Activated T-cell treated with anti-CD3 and anti-CD28 coated beads, Interleukin-2, amount 50 U/mL, for 48 hours (primary cell): ENCODE measurements around the gene MRPL36.
"Not testable (repeated sequence)": the region's sequence is repeated elsewhere in the genome, so short reads cannot be mapped to it uniquely, and the experiment has no call there.

Experiments
- DNase-seq, 2 experiments: peaks; one replicate each; pipeline ENCODE4 v3.0.0-alpha.2; 2020

The MRPL36 gene

GRCh38 chr5:1799602-1800471, at the start of gene MRPL36:
MRPL36 (minus strand) TSS chr5:1799837; CDS start chr5:1798935, 902 bp downstream.
- peak; percentile 92 to 93 for DNase-seq

DNA sequence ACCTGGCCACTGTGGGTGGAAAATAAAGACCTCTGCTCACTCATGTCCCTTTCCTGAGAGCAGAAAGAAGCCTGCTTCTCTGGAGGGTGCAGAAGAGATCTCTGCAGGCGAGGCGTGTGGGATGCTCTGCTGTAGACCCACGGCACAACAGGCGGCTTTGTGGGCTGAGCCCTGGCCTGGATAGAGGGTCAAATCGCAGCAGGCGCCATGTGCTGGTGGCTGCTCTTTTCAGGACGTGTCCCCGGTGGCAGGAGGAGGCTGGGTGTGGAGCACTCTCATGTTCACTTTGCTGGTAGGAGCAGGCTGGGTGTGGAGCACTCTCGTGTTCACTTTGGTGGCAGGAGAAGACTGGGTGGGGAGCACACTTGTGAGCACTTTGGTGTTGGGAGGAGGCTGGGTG, 48.0 kb upstream of the MRPL36 start:
- no peak for DNase-seq

DNA sequence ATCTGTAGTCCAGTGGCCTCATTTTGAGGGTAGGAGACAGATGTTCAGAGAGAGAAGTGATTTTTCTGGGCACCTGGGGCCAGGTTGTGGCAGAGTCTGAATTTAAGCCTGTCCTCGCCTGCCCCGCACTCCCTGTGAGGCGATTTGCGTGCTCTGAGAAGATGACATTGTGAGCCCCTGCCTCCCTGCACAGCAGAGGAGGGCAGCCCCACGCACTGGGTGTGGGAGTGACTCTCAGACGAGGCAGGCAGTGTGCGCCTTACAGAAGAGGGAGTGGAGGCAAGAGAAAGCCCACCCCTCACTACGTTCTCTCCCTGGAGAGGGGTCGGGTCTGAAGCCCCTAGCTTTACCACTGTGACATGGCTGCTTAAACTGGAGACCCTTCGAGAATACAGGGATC, 47.4 kb upstream of the MRPL36 start:
- DNase-seq: no peak

GRCh38 chr5:1846583-1846982, 46.9 kb upstream of the MRPL36 start:
- no peak for DNase-seq

GRCh38 chr5:1845696-1846095, 46.1 kb upstream of the MRPL36 start:
- no peak for DNase-seq

DNA sequence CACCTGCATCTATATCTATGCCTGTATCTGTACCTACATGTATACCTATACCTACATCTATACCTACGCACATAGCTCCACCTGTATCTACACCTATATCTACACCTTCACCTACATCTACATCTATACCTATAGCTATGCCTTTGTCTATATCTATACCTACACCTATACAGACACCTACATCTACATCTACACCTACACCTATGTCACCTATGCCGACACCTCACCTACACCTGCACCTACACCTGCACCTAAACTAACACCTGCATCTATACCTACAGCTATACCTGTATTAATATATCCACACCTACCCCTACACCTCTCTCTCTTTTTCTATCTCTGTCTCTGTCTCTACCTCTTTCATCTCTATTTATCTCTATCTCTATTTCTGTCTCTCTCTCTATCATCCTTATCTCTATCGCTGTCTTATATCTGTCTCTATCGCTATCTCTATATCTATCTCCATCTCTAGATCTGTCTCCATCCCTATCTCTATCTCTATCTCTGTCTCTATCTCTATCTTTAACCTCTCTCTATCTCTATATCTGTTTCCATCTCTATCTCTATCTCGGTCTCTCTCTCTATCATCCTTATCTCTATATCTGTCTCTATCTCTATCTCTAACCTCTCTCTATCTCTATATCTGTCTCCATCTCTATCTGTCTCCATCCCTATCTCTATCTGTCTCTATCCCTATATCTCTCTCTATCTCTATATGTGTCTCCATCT, 45.2 kb upstream of the MRPL36 start:
- DNase-seq: no peak

GRCh38 chr5:1843761-1844160, 44.1 kb upstream of the MRPL36 start:
- DNase-seq: not testable (repeated sequence)

- DNase-seq: no peak
Observed at GRCh38 chr5:1842004-1842819, 42.6 kb upstream of the MRPL36 start.

GRCh38 chr5:1840741-1841521, 41.3 kb upstream of the MRPL36 start:
- no peak for DNase-seq

DNA sequence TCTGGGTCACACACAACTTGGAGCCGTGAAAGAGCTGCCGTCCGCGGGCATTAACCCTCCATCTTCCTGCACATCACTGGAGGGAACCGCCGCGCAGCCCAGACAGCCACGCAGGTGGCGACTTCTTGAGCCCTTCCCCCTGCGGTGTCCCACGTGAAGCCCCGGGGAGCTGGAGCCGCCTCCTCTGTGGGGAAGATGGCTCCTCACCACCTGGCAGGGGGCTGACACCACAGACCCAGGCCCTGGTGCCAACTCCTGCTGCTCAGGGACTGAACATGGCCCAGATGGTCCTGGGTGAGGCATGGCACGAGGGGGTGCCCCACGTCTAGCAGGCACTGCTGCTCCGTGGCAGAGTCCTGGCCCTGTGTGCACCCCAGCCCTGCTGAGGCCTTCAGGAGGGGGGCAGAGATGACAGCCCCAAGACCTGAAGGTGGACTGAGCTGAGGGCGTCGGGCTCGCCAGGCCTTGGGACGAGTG, 40.5 kb upstream of the MRPL36 start:
- no peak for DNase-seq

GRCh38 chr5:1838013-1838412, 38.4 kb upstream of the MRPL36 start:
- DNase-seq: no peak

- no peak for DNase-seq
Observed at GRCh38 chr5:1836891-1837880, 37.5 kb upstream of the MRPL36 start.

DNA sequence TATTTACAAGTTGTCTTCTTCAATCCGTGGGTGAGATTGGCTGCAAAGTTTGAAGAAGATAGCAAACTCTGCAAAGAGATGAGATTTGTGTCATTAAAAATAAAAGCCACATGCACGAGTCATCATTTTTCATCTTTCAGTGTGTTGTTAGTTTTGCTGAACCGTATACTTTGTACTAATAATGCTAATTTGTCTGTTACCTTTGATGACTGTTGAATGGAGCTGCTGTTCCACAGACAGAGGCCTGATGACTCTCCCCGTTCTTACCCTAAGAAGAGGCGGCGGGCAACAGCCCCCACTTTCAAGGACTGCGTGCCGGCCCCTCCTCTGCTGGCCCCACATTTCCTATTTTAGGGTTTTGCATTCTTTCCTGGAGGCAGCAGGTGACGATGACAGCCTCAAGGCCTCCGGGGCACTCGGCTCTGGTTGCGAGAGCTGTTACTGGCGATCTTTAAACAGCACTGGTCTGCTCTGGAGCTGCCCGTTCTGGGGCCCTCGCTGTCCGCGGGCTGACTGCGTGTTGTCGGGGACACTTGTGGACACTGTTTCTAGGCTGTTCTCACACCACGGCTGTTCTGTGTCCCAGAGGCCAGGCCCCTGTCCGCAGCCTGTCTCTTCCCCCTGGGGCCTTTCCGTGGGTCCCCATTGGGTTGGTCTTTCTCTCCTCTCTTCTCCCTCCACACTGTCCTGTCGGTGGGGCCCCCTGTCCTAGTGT, 36.7 kb upstream of the MRPL36 start:
- no peak for DNase-seq

GRCh38 chr5:1835431-1835830, 35.8 kb upstream of the MRPL36 start:
- DNase-seq: no peak

DNA sequence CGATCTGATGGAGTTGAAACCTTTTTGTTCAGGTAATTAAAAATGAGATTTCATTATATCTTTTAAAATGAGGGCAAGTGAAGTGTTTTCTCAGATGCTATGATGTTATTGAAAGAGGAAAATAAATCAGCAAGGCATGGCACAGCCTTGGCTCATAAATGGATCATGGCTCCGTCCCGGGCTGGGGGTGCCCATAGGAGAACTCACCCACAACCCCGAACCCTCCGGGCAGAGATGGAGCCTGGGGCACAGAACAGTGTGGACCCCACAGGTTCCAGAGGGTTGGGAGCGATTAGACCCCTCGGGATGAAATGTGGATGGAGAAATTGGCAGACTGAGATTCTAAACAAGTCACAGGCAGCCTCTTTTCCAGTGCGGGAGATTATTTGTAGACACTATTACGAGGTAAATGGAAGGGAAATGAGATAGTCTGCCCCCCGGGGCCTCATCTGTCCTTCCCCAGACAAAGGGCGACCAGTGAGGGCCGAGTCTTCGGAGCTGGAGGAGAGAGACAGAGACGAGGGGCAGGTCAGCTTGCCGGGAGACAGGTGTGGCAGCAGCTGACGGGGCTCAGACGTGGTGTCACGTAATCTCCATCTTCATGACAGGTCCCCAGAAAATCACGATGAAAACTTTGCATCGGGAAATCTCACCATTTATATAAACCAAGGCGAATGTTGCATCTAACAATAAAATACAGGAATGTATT, 35.2 kb upstream of the MRPL36 start:
- DNase-seq: no peak

- DNase-seq: no peak
Observed at GRCh38 chr5:1834022-1834551, 34.5 kb upstream of the MRPL36 start.

- no peak for DNase-seq
Observed at GRCh38 chr5:1833264-1834021, 33.8 kb upstream of the MRPL36 start.

DNA sequence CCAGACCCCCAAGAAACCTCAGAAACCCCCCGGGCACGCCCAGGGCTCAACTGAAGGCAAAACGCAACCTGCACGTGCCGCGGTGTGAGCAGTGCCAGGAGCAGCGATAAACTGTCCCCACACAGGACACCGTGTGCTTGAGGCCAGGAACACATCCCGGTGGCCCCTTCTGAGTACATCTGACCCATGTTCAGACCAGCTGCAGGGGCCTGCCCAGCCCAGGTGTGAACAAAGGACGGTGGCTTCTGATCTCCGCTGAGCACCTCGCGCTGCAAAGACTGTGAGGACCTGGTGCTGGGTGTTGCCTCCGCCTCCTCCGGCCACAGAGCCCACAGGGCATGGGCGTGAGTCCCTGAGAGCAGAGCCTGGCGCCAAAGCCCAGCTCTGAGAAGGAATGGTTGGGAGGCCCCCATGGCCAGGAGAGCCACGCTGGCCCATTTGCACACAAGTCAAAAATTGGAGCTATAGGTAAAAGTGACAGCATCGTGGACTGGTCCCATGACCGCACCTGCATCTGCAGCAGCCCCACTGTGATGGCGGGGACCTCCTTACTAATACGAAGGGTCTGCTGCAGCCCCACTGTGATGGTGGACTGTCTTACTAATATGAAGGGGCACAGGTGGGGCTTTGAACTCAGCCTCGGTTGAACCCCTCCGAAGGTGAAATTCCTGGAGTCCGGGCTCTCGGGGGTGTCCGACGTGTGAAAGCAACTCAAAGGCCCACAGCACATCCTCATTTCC, 33.0 kb upstream of the MRPL36 start:
- no peak for DNase-seq
